Effector memory CD8-positive, alpha-beta T cell (primary cell): ENCODE measurements around the gene PDE4A.
"Not testable (repeated sequence)": the region's sequence is repeated elsewhere in the genome, so short reads cannot be mapped to it uniquely, and the experiment has no call there.

Experiments used
- ATAC-seq: fragments of 150-1000 bp; cut with Tn5 transposase; replicated peaks from 2 replicates; pipeline ENCODE4 v1.10.0; 2021; ENCODE audit warnings: mild to moderate bottlenecking, moderate library complexity
- DNase-seq, 3 experiments: peaks; one replicate each; pipeline ENCODE4 v3.0.0; 2021
- H3K27ac Mint-ChIP-seq, 2 donors: one replicate each; pipeline ENCODE4 v1.8.0; 2022; ENCODE audit warnings: mild to moderate bottlenecking in 2 of 2, mixed read lengths in 2 of 2, moderate library complexity in 2 of 2
- H3K27me3 Mint-ChIP-seq, 2 donors: one replicate each; pipeline ENCODE4 v1.8.0; 2022; ENCODE audit warnings: mixed read lengths in 2 of 2
- H3K36me3 Mint-ChIP-seq: one replicate; pipeline ENCODE4 v1.8.0; 2022; ENCODE audit warnings: mild to moderate bottlenecking, moderate library complexity, mixed read lengths; ENCODE audit not compliant: insufficient read depth
- H3K4me1 Mint-ChIP-seq, 2 donors: one replicate each; pipeline ENCODE4 v1.8.0; 2022; ENCODE audit warnings: low read depth in 2 of 2, mixed read lengths in 2 of 2
- H3K4me3 Mint-ChIP-seq, 2 donors: one replicate each; pipeline ENCODE4 v1.8.0; 2022; ENCODE audit warnings: mild to moderate bottlenecking in 2 of 2, mixed read lengths in 2 of 2, moderate library complexity in 2 of 2
- H3K9me3 Mint-ChIP-seq, 2 donors: one replicate each; pipeline ENCODE4 v1.8.0; 2022; ENCODE audit warnings: mixed read lengths in 2 of 2
- total RNA-seq, 9 experiments: gene quantifications; one replicate each; lab custom pipeline; 2026; lab: John Stamatoyannopoulos, UW

The PDE4A gene
- 2.6 to 20.8 (median 5.5) reads per million in 9 experiments for total RNA-seq

DNA sequence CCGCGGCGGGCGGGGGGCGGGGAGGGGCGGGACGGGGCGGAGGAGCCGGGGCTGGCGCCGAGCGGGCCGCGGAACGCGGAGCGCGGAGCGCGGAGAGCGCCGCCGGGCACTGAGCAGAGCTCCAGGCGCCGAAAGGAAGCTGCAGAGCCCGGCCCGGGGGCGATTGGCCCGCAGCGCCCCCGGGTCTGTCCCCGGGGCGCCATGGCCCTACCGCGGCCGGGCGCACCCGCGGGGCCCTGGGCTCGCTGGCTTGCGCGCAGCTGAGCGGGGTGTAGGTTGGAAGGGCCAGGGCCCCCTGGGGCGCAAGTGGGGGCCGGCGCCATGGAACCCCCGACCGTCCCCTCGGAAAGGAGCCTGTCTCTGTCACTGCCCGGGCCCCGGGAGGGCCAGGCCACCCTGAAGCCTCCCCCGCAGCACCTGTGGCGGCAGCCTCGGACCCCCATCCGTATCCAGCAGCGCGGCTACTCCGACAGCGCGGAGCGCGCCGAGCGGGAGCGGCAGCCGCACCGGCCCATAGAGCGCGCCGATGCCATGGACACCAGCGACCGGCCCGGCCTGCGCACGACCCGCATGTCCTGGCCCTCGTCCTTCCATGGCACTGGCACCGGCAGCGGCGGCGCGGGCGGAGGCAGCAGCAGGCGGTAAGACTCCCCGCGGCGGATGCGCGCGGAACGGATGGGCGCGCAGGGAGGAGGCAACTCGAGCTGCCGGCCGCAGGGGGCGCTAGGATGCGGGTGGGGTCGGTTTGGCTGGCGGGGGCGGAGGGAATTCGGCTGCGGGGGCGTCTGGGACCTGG lies at the start of gene PDE4A:
TSS of gene PDE4A (plus strand) at position 95 of the 796 bp plus-strand sequence. CDS start at position 322, 227 bp downstream.
- Mint-ChIP-seq H3K36me3 (peaks cover 58% of the 10 kb centered on the region), H3K27ac (peak within 1 kb of the TSS; percentile 30 to 88), H3K4me3 (peak within 1 kb of the TSS; percentile 76 to 81), H3K27me3 (peaks cover 40 to 56% of the 10 kb centered on the region in 2 donors), H3K9me3 (no peaks in the 10 kb centered on the region), H3K4me1 (peaks cover 60 to 64% of the 10 kb centered on the region in 2 donors)
- DNase-seq: peak; percentile 60 to 68 (median 65)
- ATAC-seq: no peak

DNA sequence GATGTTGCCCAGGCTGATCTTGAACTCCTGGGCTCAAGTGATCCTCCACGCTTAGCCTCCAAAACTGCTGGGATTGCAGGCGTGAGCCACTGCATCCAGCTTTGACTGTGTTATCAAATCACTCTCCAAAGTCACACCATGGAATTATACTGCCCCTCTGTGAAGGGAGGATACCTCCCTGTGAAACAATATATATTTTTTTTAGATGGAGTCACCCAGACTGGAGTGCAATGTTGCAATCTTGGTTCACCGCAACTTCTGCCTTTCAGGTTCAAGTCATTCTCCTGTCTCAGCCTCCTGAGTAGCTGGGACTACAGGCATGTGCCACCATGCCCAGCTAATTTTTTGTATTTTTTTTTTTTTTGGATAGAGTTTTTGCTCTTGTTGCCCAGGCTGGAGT lies 47.6 kb upstream of the PDE4A start:
- DNase-seq (no peak), ATAC-seq (no peak)
- no peak overlapping the region for H3K4me3 Mint-ChIP-seq
- H3K9me3 Mint-ChIP-seq: no peaks in the 10 kb centered on the region
- H3K36me3 Mint-ChIP-seq: peaks cover 75% of the 10 kb centered on the region
- H3K27ac Mint-ChIP-seq: peak overlapping the region in 1 of 2 donors; percentile 74
- H3K4me1 Mint-ChIP-seq: peaks cover 7 to 9% of the 10 kb centered on the region in 2 donors
- H3K27me3 Mint-ChIP-seq: no peaks in the 10 kb centered on the region

DNA sequence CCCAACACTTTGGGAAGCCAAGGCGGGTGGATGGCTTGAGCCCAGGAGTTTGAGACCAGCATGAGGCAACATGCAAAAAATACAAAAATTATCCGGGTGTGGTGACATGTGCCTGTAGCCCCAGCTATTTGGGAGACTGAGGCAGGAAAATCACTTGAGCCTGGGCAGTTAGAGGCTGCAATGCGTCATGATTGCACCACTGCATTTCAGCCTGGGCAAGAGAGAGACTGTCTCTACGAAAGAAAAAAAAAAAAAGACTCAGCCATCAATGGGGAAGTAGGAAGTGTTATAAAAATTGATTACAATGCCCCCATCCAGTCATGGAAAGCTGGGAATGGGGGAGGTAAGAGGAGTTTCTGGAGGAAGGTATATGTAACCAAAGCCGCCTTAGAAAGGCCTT lies 45.4 kb upstream of the PDE4A start:
- H3K4me1 Mint-ChIP-seq: peaks cover 12 to 16% of the 10 kb centered on the region in 2 donors
- no peaks in the 10 kb centered on the region for H3K9me3 Mint-ChIP-seq
- ATAC-seq: no peak
- DNase-seq: no peak
- no peak overlapping the region for H3K4me3 Mint-ChIP-seq
- H3K27ac Mint-ChIP-seq: no peak overlapping the region
- H3K27me3 Mint-ChIP-seq: no peaks in the 10 kb centered on the region
- H3K36me3 Mint-ChIP-seq: peaks cover 61% of the 10 kb centered on the region

DNA sequence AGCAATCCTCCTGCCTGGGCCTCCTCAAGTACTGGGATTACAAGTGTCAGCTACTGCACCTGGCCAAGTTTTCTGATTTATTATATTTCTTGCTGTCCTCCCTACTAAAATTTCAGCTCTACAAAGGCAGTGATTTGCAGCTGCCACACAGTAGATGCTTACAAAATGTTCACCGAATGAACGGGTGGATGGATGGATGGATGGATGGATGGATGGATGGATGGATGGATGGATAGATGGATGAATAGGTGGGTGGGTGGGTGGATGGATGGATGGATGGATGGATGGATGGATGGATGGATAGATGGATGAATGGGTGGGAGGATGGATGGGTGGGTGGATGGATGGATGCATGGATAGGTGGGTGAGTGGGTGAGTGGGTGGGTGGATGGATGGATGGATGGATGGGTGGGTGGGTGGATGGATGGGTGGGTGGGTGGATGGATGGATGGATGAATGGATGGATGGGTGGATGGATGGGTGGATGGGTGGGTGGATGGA lies 43.1 kb upstream of the PDE4A start:
- Mint-ChIP-seq H3K4me1 (peaks cover 20 to 22% of the 10 kb centered on the region in 2 donors), H3K27ac (peak overlapping the region in 1 of 2 donors; percentile 60), H3K36me3 (peaks cover 67% of the 10 kb centered on the region)
- not testable (repeated sequence) for ATAC-seq, DNase-seq, H3K4me3 Mint-ChIP-seq, H3K9me3 Mint-ChIP-seq, H3K27me3 Mint-ChIP-seq

DNA sequence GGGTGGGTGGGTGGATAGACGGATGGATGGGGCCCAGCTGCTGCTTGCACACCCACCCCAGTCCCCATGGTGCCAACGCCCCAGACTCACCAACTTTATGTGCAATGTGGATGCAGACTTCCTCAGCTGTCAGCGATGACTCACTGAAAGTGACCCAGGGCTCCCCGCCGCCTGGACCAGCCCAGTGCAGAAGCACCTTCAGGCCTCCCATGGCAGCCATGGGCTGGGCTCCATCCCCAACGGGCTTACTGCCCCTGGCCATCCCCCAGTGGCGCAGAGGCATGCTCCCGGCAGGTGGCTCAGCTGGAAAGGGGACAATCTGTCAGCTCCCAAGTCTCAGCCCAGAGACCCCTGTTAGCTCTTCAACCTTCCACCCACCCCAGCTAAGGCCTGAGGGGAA lies 42.2 kb upstream of the PDE4A start:
- no peak overlapping the region for H3K4me3 Mint-ChIP-seq
- peaks cover 59% of the 10 kb centered on the region for H3K36me3 Mint-ChIP-seq
- DNase-seq: no peak
- no peaks in the 10 kb centered on the region for H3K9me3 Mint-ChIP-seq
- H3K27me3 Mint-ChIP-seq: no peaks in the 10 kb centered on the region
- peak overlapping the region in 1 of 2 donors; percentile 52 for H3K27ac Mint-ChIP-seq
- no peak for ATAC-seq
- peaks cover 20 to 22% of the 10 kb centered on the region in 2 donors for H3K4me1 Mint-ChIP-seq

DNA sequence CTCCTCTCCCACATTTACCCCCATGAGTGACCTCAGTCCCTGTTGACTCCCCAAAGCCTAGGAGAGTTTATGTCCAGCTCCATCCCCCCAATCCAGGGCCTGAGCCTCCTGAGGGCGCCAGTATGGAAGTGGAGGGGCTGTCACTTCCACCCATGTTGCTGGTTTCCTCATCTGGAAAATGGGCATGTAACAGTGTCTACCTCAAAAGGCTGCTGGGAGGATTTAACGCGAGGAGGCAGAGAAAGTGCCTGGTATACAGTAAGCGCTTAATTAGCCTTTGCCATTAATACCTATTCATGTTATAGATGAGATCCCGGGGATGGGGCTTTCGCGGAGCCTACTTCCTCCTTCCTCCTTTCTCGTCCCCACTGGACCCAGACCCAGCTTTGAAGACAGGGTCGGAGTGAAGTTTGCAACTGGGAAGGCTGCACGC lies 40.4 kb upstream of the PDE4A start:
- ATAC-seq (no peak), DNase-seq (no peak)
- no peaks in the 10 kb centered on the region for H3K9me3 Mint-ChIP-seq
- H3K4me3 Mint-ChIP-seq: peak overlapping the region; percentile 85 to 89
- no peaks in the 10 kb centered on the region for H3K27me3 Mint-ChIP-seq
- peaks cover 41% of the 10 kb centered on the region for H3K36me3 Mint-ChIP-seq
- peaks cover 17 to 18% of the 10 kb centered on the region in 2 donors for H3K4me1 Mint-ChIP-seq
- peak overlapping the region; percentile 92 to 96 for H3K27ac Mint-ChIP-seq

DNA sequence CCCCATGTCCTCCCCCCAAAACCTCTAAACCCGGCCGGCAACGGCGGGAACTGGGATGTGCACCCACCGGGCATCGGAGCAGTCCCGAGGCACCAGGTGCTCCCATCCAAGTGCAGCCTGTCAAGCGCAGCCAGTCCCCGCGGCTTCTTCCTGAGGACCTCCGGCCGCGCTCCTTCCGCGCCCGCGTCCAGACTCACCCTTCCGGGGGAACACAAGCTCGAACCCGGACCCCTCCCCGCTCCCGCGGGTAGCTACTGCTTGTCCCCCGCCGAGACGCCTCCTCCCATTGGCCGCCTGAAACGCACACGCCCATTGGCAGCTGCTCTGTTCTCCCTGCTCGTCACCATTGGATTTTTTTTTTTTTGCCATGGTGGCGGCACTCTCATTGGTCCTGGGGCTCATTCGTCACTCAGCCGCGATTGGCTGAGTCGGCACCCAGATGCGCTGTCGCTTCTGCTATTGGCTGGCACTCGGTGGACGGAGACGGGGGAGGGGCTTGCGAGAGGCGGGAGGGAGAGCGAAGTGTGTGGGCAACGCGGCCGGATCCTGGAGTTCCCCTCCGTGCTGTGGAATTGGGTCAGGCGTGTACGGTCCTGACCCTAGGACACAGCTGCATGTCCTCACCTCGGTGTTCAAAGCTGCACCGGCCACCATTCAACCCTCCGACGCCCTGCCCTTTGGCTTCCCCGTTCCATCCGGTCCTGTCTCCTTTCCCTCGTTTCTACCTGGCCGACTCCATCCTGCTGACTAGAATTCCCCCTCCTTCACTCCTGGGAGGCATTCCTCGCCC lies 39.8 kb upstream of the PDE4A start, which contains the start of gene TYK2:
TSS of gene TYK2 (minus strand) at position 260 of the 790 bp plus-strand sequence. CDS start 2,166 bp downstream, outside the sequence.
- Mint-ChIP-seq H3K27me3 (no peaks in the 10 kb centered on the region), H3K36me3 (peaks cover 35% of the 10 kb centered on the region), H3K9me3 (no peaks in the 10 kb centered on the region), H3K27ac (peak within 1 kb of the TSS; percentile 92 to 96), H3K4me3 (peak within 1 kb of the TSS; percentile 85 to 89), H3K4me1 (peaks cover 16 to 17% of the 10 kb centered on the region in 2 donors)
- ATAC-seq (peak; percentile 92), DNase-seq (peak; percentile 96 to 97 (median 96))

DNA sequence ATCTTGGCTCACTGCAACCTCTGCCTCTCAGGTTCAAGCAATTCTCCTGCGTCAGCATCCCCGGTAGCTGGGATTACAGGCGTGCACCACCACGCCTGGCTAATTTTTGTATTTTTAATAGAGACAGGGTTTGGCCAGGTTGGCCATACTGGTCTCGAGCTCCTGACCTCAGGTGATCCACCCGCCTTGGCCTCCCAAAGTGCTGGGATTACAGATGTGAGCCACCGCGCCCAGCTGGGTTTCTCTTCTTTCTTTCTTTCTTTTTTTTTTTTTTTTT lies 37.2 kb upstream of the PDE4A start:
- not testable (repeated sequence) for ATAC-seq, H3K27me3 Mint-ChIP-seq, H3K27ac Mint-ChIP-seq, DNase-seq, H3K9me3 Mint-ChIP-seq, H3K4me3 Mint-ChIP-seq
- peaks cover 13 to 16% of the 10 kb centered on the region in 2 donors for H3K4me1 Mint-ChIP-seq
- peaks cover 27% of the 10 kb centered on the region for H3K36me3 Mint-ChIP-seq

DNA sequence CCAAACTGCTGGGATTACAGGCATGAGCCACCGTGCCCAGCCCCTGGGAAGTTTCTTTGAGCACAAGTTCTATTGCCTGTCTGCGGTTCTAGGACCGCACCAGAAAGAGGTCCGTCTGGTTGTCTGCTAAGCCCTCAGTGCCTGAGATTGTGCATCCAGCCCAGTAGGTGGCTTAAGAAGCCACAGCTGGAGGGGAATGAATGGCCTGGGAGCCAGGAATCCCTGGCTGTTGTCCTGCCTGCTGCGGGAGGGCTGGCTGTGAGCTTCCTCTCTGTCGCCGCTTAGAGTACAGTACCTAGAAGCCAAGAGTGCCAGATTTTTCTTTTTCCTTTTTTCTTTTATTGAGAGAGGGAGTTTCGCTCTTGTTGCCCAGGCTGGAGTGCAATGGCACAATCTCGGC lies 35.8 kb upstream of the PDE4A start:
- Mint-ChIP-seq H3K4me3 (no peak overlapping the region), H3K36me3 (peaks cover 35% of the 10 kb centered on the region), H3K27me3 (no peaks in the 10 kb centered on the region), H3K27ac (no peak overlapping the region), H3K9me3 (no peaks in the 10 kb centered on the region), H3K4me1 (peaks cover 11 to 13% of the 10 kb centered on the region in 2 donors)
- ATAC-seq (no peak), DNase-seq (no peak)

DNA sequence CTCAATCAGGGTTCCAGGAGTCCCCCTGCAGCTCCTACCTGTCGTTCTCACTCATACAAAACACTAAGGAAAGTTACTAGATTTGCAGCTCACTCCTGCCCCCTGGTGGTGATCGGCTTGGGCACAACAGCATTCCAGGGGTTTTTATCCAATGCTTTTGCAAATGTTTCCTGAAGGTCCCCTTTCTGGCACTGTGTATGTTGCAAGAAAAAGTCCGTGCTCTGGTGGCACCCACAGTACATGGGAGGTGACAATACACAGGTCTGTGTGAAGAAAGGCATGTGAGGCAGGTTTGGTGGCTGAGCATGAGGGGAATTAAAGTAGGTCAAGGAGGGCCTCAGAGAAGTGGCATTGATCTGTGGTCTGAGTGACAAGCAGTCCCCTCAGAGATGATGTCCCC lies 31.4 kb upstream of the PDE4A start:
- DNase-seq (peak; percentile 77 to 83 (median 80)), ATAC-seq (peak; percentile 61)
- Mint-ChIP-seq H3K4me1 (peaks cover 5 to 10% of the 10 kb centered on the region in 2 donors), H3K4me3 (no peak overlapping the region), H3K36me3 (peaks cover 57% of the 10 kb centered on the region), H3K27ac (peak overlapping the region in 1 of 2 donors; percentile 60), H3K9me3 (no peaks in the 10 kb centered on the region), H3K27me3 (no peaks in the 10 kb centered on the region)

DNA sequence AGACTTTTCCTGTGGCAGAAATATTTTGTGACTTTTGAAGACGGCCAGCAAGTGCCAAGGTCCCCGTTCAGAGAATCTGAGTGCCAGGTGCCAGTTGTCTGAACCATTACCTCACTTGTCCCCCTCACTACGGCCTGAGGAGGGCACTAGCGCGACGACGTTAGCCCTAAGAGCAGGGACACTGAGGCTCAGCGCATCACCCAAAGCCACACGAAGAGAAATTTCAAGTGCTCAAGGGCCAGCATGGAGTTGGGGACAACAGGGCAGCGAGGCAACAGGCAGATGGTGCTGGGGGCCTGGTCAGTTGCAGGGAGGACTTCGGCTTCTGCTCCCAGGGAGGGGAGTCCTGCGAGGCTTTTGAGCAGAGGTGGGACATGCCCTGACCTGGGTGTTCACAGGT lies 30.5 kb upstream of the PDE4A start:
- no peaks in the 10 kb centered on the region for H3K9me3 Mint-ChIP-seq
- H3K36me3 Mint-ChIP-seq: peaks cover 66% of the 10 kb centered on the region
- DNase-seq: no peak
- H3K4me1 Mint-ChIP-seq: peaks cover 5 to 10% of the 10 kb centered on the region in 2 donors
- no peak overlapping the region for H3K4me3 Mint-ChIP-seq
- H3K27ac Mint-ChIP-seq: peak overlapping the region; percentile 51 to 60
- ATAC-seq: no peak
- no peaks in the 10 kb centered on the region for H3K27me3 Mint-ChIP-seq

DNA sequence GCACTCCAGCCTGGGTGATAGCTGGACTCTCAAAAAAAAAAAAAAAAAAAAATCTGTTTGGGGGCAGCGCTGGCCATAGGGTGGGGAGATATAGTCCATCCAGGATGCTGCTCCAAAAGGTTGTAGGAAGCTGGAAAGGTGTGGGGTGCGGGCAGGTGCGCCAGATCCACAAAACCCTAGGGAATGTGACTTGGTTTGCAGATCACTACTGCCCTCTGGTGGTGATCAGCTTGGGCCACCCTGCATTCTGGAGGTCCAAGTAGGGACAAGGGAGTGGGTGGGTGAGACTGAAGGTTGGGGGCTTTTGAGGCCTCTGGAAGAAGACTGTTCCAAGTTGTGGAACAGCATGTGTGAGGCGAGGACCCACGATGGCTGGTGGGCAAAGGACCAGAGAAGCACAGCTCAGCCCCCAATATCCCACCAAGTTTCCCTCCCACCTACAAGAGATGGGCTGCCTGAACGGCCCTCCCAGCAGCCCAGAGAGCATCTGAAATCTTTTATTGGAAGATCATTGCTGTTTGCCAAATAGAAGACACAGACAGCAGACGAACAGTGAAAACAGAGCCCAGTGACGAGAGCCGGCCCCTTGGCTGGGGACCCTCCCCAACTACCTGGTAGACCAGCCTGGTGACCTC lies 29.6 kb upstream of the PDE4A start:
- Mint-ChIP-seq H3K27ac (peak overlapping the region; percentile 51 to 60), H3K27me3 (no peaks in the 10 kb centered on the region)

DNA sequence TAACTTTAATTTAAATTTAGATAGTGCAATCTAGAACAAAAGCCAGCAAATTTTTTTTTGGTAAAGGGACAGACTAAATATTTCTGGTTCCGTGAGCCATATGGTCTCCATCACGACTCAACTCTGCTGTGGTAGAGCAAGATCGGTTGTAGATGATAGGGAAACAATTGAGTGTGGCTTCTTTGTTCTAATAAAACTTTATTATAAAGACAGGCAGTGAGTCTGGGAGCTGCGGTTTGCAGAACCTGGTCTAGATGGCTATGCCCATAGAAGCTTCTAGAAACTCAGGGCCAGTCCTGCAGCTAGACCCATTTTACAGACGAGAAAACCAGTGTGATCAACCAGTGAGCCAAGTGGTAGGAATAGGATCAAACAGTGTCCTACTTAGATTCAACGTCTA lies 28.2 kb upstream of the PDE4A start:
- Mint-ChIP-seq H3K27ac (no peak overlapping the region), H3K36me3 (peaks cover 87% of the 10 kb centered on the region), H3K4me3 (no peak overlapping the region), H3K9me3 (no peaks in the 10 kb centered on the region), H3K27me3 (no peaks in the 10 kb centered on the region), H3K4me1 (peaks cover 5 to 14% of the 10 kb centered on the region in 2 donors)
- DNase-seq: no peak
- ATAC-seq: no peak

More for the DNA sequence above, 29.6 kb upstream of the PDE4A start:
- Mint-ChIP-seq H3K4me1 (peaks cover 5 to 10% of the 10 kb centered on the region in 2 donors), H3K36me3 (peaks cover 73% of the 10 kb centered on the region), H3K9me3 (no peaks in the 10 kb centered on the region), H3K4me3 (no peak overlapping the region)
- DNase-seq (peak; percentile 64 to 65 (median 65)), ATAC-seq (peak; percentile 50)
